Neural cell (in vitro differentiated cells): ENCODE measurements around the gene C2CD3. TPM values are rescaled to one million over a fixed set of nuclear protein-coding genes. Genes with fewer than 3 reads are reported as not detected.

Experiments
- H2AFZ ChIP-seq: fragments of 200-600, 300-800 bp; sonication (generic), shearing (Covaris generic); 2 replicates; pipeline ENCODE4 v1.6.0; 2014; ENCODE audit warnings: low read depth, mild to moderate bottlenecking, antibody characterized with exemption, low read length, moderate library complexity
- H3F3A ChIP-seq: fragments of 200-600 bp; shearing (Covaris generic); 2 replicates; pipeline ENCODE4 v1.6.1; 2016; ENCODE audit warnings: mild to moderate bottlenecking, moderate library complexity, mixed read lengths, antibody characterized with exemption, low read length; ENCODE audit not compliant: insufficient read depth, poor library complexity, severe bottlenecking
- H3K27ac ChIP-seq: fragments of 200-600, 300-800 bp; sonication (generic), shearing (Covaris generic); 2 replicates; pipeline ENCODE4 v1.5.1; 2014; ENCODE audit warnings: mild to moderate bottlenecking, low read length, moderate library complexity
- H3K27me3 ChIP-seq: fragments of 300-800, 200-600 bp; sonication (generic), shearing (Covaris generic); 2 replicates; pipeline ENCODE4 v1.6.0; 2014; ENCODE audit warnings: mild to moderate bottlenecking, low read depth, low read length, moderate library complexity; ENCODE audit not compliant: insufficient read depth
- H3K36me3 ChIP-seq: fragments of 300-800, 200-600 bp; sonication (generic), shearing (Covaris generic); 2 replicates; pipeline ENCODE4 v1.5.1; 2014; ENCODE audit warnings: mild to moderate bottlenecking, antibody characterized with exemption, low read length, moderate library complexity; ENCODE audit not compliant: insufficient read depth
- H3K4me2 ChIP-seq: fragments of 300-800, 200-600 bp; sonication (generic), shearing (Covaris generic); 2 replicates; pipeline ENCODE4 v1.6.0; 2014; ENCODE audit warnings: mild to moderate bottlenecking, low read length
- H3K4me3 ChIP-seq: fragments of 300-800, 200-600 bp; sonication (generic), shearing (Covaris generic); 2 replicates; pipeline ENCODE4 v1.5.1; 2014; ENCODE audit warnings: mild to moderate bottlenecking, low read length, moderate library complexity
- H3K79me2 ChIP-seq: fragments of 200-600 bp; shearing (Covaris generic); replicated peaks from 2 replicates; pipeline ENCODE4 v1.6.0; 2014; ENCODE audit warnings: mild to moderate bottlenecking, low read length, moderate library complexity; ENCODE audit not compliant: insufficient read depth
- H3K9ac ChIP-seq: fragments of 300-800, 200-600 bp; sonication (generic), shearing (Covaris generic); 2 replicates; pipeline ENCODE4 v1.6.1; 2016; ENCODE audit warnings: mild to moderate bottlenecking, low read length, mixed read lengths
- H3K9me2 ChIP-seq: fragments of 200-600 bp; shearing (Covaris generic); 2 replicates; pipeline ENCODE4 v1.6.1; 2016; ENCODE audit warnings: mild to moderate bottlenecking, low read length, mixed read lengths; ENCODE audit not compliant: insufficient read depth
- H3K9me3 ChIP-seq: fragments of 200-600, 300-800 bp; sonication (generic), shearing (Covaris generic); 2 replicates; pipeline ENCODE4 v1.6.1; 2016; ENCODE audit warnings: mild to moderate bottlenecking, mixed run types, low read length, moderate library complexity, mixed read lengths
- H4K20me1 ChIP-seq: fragments of 200-600 bp; shearing (Covaris generic); 2 replicates; pipeline ENCODE4 v1.6.1; 2016; ENCODE audit warnings: mild to moderate bottlenecking, mixed run types; ENCODE audit not compliant: insufficient read depth
- EP300 ChIP-seq: fragments of 450-650 bp; conservative IDR thresholded peaks from 2 replicates; pipeline ENCODE4 v1.6.1; 2014; ENCODE audit warnings: antibody characterized with exemption, mild to moderate bottlenecking, moderate library complexity; ENCODE audit not compliant: poor library complexity, severe bottlenecking
- EZH2 ChIP-seq: fragments of 200-600, 300-800 bp; shearing (Covaris generic), sonication (generic); IDR thresholded peaks from 2 replicates; pipeline ENCODE4 v1.6.1; 2014; ENCODE audit warnings: antibody characterized with exemption, low read length, borderline replicate concordance, mild to moderate bottlenecking; ENCODE audit not compliant: insufficient read depth, poor library complexity, severe bottlenecking
- MXI1 ChIP-seq: fragments of 450-650 bp; conservative IDR thresholded peaks from 2 replicates; pipeline ENCODE4 v1.6.1; 2014; ENCODE audit warnings: antibody characterized with exemption, mild to moderate bottlenecking; ENCODE audit not compliant: poor library complexity, severe bottlenecking
- POLR2AphosphoS5 ChIP-seq: IDR thresholded peaks from 2 replicates; pipeline ENCODE4 v1.6.1; 2012
- RAD21 ChIP-seq: fragments of 450-650 bp; conservative IDR thresholded peaks from 2 replicates; pipeline ENCODE4 v1.6.1; 2014; ENCODE audit warnings: antibody characterized with exemption, mild to moderate bottlenecking, moderate library complexity
- SMC3 ChIP-seq: fragments of 450-650 bp; conservative IDR thresholded peaks from 2 replicates; pipeline ENCODE4 v1.6.1; 2014; ENCODE audit warnings: antibody characterized with exemption, mild to moderate bottlenecking, moderate library complexity; ENCODE audit not compliant: poor library complexity
- TAF1 ChIP-seq: IDR thresholded peaks from 2 replicates; pipeline ENCODE4 v1.6.1; 2012; ENCODE audit warnings: low read depth
- polyA plus RNA-seq: library from polyadenylated mRNA; depleted of rRNA; stranded (reverse); fragments of >200 nt; gene quantifications from 2 replicates; pipeline ENCODE4 v1.2.3, GENCODE V29; 2014
- TF ChIP-seq, protein P1 (sequence below): IDR thresholded peaks from 2 replicates; pipeline ENCODE4 v1.6.1; 2012; ENCODE audit warnings: borderline replicate concordance
- TF ChIP-seq, protein P2 (sequence below): fragments of 450-650 bp; IDR thresholded peaks from 2 replicates; pipeline ENCODE4 v1.5.1; 2014; ENCODE audit warnings: antibody characterized with exemption, mild to moderate bottlenecking, moderate library complexity; ENCODE audit not compliant: poor library complexity, severe bottlenecking

Gene C2CD3
- polyA plus RNA-seq, 1 donor from 2014 or later = 13.2 TPM

DNA sequence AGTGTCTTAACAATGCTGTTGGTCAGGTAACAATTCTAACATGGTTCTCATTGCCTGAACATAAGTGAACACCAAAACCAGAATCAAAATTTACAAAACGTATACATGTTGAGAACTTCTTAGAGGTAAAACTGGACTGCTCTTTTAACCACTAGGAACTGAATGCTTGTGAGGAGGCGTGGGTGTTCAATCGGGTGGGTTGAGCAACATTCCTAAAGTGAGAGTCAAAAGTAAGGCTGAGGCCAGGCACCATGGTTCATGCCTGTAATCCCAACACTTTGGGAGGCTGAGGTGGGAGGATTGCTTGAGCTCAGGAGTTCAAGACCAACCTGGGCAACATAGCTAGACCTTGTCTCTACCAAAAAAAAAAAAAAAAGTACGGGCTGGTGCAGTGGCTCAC lies 11.8 kb upstream of the C2CD3 start:
- no peak overlapping the region for H2AFZ ChIP-seq
- H3K36me3 ChIP-seq = no peaks in the 10 kb centered on the region
- no peak overlapping the region for H3K9ac ChIP-seq
- H4K20me1 ChIP-seq = no peaks in the 10 kb centered on the region
- no peak overlapping the region for H3K27ac ChIP-seq
- H3F3A ChIP-seq = no peaks in the 10 kb centered on the region
- H3K4me3 ChIP-seq = no peak overlapping the region
- H3K9me2 ChIP-seq = no peaks in the 10 kb centered on the region
- H3K9me3 ChIP-seq = no peaks in the 10 kb centered on the region
- TF ChIP-seq EZH2 (no peak), SMC3 (no peak), POLR2AphosphoS5 (no peak), MXI1 (no peak), RAD21 (no peak), TAF1 (no peak), EP300 (no peak)
- TF ChIP-seq, protein P1, sequence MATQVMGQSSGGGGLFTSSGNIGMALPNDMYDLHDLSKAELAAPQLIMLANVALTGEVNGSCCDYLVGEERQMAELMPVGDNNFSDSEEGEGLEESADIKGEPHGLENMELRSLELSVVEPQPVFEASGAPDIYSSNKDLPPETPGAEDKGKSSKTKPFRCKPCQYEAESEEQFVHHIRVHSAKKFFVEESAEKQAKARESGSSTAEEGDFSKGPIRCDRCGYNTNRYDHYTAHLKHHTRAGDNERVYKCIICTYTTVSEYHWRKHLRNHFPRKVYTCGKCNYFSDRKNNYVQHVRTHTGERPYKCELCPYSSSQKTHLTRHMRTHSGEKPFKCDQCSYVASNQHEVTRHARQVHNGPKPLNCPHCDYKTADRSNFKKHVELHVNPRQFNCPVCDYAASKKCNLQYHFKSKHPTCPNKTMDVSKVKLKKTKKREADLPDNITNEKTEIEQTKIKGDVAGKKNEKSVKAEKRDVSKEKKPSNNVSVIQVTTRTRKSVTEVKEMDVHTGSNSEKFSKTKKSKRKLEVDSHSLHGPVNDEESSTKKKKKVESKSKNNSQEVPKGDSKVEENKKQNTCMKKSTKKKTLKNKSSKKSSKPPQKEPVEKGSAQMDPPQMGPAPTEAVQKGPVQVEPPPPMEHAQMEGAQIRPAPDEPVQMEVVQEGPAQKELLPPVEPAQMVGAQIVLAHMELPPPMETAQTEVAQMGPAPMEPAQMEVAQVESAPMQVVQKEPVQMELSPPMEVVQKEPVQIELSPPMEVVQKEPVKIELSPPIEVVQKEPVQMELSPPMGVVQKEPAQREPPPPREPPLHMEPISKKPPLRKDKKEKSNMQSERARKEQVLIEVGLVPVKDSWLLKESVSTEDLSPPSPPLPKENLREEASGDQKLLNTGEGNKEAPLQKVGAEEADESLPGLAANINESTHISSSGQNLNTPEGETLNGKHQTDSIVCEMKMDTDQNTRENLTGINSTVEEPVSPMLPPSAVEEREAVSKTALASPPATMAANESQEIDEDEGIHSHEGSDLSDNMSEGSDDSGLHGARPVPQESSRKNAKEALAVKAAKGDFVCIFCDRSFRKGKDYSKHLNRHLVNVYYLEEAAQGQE = no peak
- TF ChIP-seq, protein P2, sequence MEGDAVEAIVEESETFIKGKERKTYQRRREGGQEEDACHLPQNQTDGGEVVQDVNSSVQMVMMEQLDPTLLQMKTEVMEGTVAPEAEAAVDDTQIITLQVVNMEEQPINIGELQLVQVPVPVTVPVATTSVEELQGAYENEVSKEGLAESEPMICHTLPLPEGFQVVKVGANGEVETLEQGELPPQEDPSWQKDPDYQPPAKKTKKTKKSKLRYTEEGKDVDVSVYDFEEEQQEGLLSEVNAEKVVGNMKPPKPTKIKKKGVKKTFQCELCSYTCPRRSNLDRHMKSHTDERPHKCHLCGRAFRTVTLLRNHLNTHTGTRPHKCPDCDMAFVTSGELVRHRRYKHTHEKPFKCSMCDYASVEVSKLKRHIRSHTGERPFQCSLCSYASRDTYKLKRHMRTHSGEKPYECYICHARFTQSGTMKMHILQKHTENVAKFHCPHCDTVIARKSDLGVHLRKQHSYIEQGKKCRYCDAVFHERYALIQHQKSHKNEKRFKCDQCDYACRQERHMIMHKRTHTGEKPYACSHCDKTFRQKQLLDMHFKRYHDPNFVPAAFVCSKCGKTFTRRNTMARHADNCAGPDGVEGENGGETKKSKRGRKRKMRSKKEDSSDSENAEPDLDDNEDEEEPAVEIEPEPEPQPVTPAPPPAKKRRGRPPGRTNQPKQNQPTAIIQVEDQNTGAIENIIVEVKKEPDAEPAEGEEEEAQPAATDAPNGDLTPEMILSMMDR = no peak
- no peak overlapping the region for H3K4me2 ChIP-seq
- H3K79me2 ChIP-seq = peaks cover 4% of the 10 kb centered on the region
- H3K27me3 ChIP-seq = no peaks in the 10 kb centered on the region

GRCh38 chr11:74179234-74180052 lies 8.6 kb upstream of the C2CD3 start:
- H3K9me3 ChIP-seq = no peaks in the 10 kb centered on the region
- no peak overlapping the region for H3K4me2 ChIP-seq
- H3K27ac ChIP-seq = no peak overlapping the region
- H3K27me3 ChIP-seq = no peaks in the 10 kb centered on the region
- H3K79me2 ChIP-seq = peaks cover 27% of the 10 kb centered on the region
- no peaks in the 10 kb centered on the region for H4K20me1 ChIP-seq
- H2AFZ ChIP-seq = no peak overlapping the region
- H3K36me3 ChIP-seq = no peaks in the 10 kb centered on the region
- H3F3A ChIP-seq = no peaks in the 10 kb centered on the region
- H3K4me3 ChIP-seq = no peak overlapping the region
- no peaks in the 10 kb centered on the region for H3K9me2 ChIP-seq
- no peak for TF ChIP-seq EP300
- no peak for TF ChIP-seq RAD21
- TF ChIP-seq, protein P2 = no peak
- H3K9ac ChIP-seq = no peak overlapping the region
